HL-60 (cell line): ENCODE measurements around the gene RDH16.

Experiments
- GABPA ChIP-seq: IDR thresholded peaks from 2 replicates; pipeline ENCODE4 v1.6.1; 2012; ENCODE audit warnings: low read depth
- TF ChIP-seq, protein P1 (sequence below): IDR thresholded peaks from one replicate; pipeline ENCODE4 v1.5.1; 2011; ENCODE audit warnings: low read length, control low read depth, inconsistent platforms; ENCODE audit not compliant: insufficient read depth

DNA sequence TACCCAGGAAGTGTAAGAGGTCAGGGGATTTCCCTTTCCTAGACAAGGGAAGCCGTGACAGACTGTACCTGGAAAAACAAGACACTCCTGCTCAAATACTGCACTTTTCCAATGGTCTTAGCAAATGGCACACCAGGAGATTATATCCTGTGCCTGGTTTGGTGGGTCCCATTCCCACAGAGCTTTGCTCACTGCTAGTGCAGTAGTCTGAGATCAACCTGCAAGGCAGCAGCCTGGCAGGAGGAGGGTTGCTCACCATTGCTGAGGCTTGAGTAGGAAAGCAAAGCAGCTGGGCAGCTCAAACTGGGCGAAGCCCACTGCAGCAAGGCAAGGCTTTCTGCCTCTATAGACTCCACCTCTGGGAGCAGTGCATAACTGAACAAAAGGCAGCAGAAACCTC, 1.0 kb upstream of the RDH16 start:
- TF ChIP-seq, protein P1, sequence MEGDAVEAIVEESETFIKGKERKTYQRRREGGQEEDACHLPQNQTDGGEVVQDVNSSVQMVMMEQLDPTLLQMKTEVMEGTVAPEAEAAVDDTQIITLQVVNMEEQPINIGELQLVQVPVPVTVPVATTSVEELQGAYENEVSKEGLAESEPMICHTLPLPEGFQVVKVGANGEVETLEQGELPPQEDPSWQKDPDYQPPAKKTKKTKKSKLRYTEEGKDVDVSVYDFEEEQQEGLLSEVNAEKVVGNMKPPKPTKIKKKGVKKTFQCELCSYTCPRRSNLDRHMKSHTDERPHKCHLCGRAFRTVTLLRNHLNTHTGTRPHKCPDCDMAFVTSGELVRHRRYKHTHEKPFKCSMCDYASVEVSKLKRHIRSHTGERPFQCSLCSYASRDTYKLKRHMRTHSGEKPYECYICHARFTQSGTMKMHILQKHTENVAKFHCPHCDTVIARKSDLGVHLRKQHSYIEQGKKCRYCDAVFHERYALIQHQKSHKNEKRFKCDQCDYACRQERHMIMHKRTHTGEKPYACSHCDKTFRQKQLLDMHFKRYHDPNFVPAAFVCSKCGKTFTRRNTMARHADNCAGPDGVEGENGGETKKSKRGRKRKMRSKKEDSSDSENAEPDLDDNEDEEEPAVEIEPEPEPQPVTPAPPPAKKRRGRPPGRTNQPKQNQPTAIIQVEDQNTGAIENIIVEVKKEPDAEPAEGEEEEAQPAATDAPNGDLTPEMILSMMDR = no peak
- no peak for TF ChIP-seq GABPA
